Measurements from ENCODE around the gene MRPS26. TPM values are rescaled to one million over a fixed set of nuclear protein-coding genes. Genes with fewer than 3 reads are reported as not detected.

The MRPS26 gene
- total RNA-seq, 1 experiment from 2014 or later, result 105 TPM

GRCh38 chr20:3090565-3090964 is 44.7 kb downstream of the MRPS26 start:
- Mint-ChIP-seq H3K27me3 (ENCODE audit: low read depth) (peaks cover 32% of the 10 kb centered on the region), H3K36me3 (no peaks in the 10 kb centered on the region), H3K9me3 (peaks cover 3% of the 10 kb centered on the region), H3K27ac (no peak overlapping the region), H3K4me1 (peaks cover 2% of the 10 kb centered on the region), H3K4me3 (no peak overlapping the region)
- CTCF ChIA-PET, result no interaction called here
- TF ChIP-seq JAZF1 (CRISPR knock-in tag; IDR thresholded peaks at IDR 0.05), result no peak
- TF ChIP-seq GRHL2 (CRISPR knock-in tag; IDR thresholded peaks at IDR 0.05; ENCODE audit: insufficient replicate concordance, severe bottlenecking), result no peak
- no peak for TF ChIP-seq NFYB (CRISPR knock-in tag; conservative IDR thresholded peaks at IDR 0.05; ENCODE audit: low read depth)
- TF ChIP-seq ZNF281 (CRISPR knock-in tag; IDR thresholded peaks at IDR 0.05), result no peak
- TF ChIP-seq CREM (CRISPR knock-in tag; IDR thresholded peaks at IDR 0.05), result no peak
- TF ChIP-seq ERG (CRISPR knock-in tag; IDR thresholded peaks at IDR 0.05), result no peak
- no peak for TF ChIP-seq GABPB1 (CRISPR knock-in tag; IDR thresholded peaks at IDR 0.05)
- TF ChIP-seq GTF2I (CRISPR knock-in tag; conservative IDR thresholded peaks at IDR 0.05), result no peak
- TF ChIP-seq ZNF396 (CRISPR knock-in tag; IDR thresholded peaks at IDR 0.05; ENCODE audit: borderline replicate concordance), result no peak
- TF ChIP-seq USF1 (CRISPR knock-in tag; IDR thresholded peaks at IDR 0.05), result no peak
- TF ChIP-seq SMAD3 (CRISPR knock-in tag; IDR thresholded peaks at IDR 0.05; ENCODE audit: borderline replicate concordance), result no peak
- TF ChIP-seq AR (CRISPR knock-in tag; IDR thresholded peaks at IDR 0.05), result no peak
- TF ChIP-seq STAT6 (CRISPR knock-in tag; conservative IDR thresholded peaks at IDR 0.05; ENCODE audit: low read depth), result no peak
- TF ChIP-seq TEAD4 (CRISPR knock-in tag; IDR thresholded peaks at IDR 0.05), result no peak
- no peak for TF ChIP-seq MXD4 (CRISPR knock-in tag; IDR thresholded peaks at IDR 0.05; ENCODE audit: borderline replicate concordance)
- POLR2A ChIA-PET, result no interaction called here
- no peak for DNase-seq (ENCODE audit: low spot score)
- no peak for ATAC-seq

Data from WTC11 (cell line).